ENCODE results near the gene ANKRD63.

The ANKRD63 gene, protein sequence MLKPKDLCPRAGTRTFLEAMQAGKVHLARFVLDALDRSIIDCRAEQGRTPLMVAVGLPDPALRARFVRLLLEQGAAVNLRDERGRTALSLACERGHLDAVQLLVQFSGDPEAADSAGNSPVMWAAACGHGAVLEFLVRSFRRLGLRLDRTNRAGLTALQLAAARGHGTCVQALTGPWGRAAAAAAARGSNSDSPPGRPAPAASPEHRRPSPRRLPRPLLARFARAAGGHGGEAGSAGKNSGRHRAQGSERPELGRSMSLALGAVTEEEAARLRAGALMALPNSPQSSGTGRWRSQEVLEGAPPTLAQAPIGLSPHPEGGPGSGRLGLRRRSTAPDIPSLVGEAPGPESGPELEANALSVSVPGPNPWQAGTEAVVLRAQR

DNA sequence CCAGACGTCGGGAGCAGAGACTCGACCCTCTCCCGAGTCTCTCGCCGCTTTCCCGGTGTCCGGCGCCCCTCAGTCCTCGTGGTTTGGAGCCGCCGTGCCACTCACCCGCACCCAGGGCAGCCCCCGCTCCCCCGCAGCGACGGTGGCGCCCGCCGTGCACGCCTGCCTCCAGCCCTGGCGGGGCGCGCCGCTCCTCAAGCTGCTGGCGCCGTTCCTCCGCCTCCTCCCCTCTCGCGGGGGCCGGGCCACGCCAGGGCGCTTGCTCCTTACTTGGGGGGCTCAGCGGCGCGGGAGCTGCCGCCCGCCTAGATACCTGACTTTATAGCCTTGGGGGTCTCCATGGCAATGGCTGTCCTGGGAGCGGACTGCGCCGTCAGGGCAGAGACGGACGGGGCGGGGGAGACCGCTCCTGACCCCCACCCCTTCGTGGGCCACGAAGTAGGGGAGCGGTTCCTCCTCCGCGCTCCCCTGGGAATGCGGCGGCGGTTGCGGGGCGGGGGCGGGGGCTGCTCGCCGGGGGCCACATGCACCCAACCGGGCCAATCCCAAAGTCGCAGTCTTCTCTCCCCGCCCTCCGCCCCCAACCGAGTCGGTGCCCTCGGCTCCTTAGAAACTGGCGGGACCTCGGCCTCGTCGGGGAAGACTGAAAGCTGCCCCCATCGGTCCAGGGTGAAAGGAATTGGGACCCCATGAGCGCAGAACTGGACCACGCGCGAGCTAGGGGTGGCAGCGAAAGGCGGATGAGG, at the start of gene ANKRD63:
Gene ANKRD63, minus strand, starts transcription at position 196 of the 746 bp plus-strand sequence. CDS start 478 bp downstream, outside the sequence.
- DNase-seq, result no peak

DNA sequence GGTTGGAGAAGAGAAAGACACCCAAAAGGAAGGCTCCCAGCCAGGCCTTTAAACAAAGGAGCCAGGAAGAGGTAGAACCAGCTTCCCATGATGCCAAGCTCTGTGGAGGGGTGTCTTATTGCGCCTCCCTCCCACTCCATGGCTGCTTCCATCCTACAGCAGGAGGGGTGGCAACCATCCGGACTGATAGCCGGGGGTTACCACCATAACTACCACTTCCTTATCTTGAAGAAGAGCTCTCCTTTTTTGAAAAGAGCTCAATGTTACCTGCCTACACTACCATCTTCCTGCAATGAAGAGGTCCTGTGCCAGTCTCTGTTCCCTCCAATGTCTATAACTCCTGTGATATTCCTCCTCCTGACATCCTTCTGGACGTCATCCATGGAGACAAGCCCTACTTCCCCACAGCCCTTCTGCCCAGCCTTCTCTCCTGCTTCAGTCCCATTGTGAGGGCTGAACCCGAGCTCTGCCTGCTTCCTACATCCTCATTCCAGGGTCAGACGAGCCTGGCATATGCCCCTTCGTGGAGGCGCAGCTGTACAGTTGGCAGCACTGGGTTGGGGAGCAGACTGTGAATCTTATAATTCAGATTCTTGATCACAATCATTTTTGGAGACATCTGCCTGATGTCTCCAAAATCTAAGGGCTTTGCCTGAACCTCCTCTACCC, 49.4 kb upstream of the ANKRD63 start:
- DNase-seq, result no peak

DNA sequence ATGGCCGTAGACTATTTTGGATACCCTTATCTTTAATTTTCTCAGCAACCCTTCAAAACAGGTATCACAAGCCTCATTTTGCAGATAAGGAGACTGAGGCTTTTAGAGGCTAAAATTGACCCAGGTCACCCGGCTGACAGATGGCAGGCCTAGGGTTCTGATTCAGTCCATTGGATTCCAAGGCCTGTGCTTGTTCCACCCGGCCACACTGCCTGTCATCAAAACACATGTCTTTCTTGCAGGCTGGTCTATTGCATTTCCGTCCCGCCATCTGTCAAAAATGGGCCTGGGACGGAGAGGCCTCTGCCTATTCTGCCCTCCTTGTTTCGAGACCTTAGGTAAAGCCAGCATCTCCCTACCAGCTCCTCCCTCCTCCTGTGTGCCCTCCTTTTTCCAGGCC, 48.8 kb upstream of the ANKRD63 start:
- no peak for DNase-seq

DNA sequence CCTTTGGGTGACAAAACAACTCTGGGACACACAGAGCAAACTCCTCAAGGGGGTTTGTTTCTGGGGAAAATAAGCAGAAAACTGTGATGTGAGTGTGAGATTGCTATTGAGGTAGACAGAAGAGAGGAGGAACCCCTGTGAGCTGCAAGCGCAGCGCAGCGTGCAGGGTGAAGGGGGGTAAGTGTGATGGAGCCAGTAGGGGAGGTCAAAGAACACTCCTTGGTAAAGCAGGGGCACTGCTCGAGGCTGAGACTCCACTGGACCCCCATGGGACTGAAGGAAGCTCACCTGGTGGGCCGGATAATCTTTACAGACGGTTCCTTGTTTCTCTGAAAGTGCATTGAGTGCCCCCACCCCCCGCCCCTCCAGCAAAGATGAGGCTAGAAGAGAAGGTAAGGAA, 48.2 kb upstream of the ANKRD63 start:
- no peak for DNase-seq

DNA sequence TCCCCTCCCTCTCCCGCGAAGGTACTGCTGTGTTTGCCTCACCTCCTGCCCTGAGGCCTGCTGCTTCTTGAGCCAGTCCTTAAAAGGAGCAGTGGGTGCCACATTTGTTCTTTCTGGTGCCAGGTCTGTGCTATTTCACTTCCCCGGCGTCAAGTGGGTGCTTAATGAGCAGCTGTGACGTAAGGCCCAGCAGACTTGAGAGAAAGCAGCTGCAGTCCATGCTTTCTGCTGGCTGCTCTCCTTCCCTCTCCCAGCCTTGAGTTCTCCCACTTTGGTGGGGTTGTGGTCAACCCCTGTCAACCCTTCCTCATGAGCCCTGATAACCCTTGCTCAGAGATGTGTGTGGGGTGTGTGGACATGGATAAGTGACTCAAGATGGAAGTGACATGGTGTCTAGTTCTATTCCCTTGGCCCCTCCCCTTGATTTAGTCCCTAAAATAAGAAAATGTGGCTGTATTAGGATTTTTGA, 47.5 kb upstream of the ANKRD63 start:
- DNase-seq, result peak; percentile 30

DNA sequence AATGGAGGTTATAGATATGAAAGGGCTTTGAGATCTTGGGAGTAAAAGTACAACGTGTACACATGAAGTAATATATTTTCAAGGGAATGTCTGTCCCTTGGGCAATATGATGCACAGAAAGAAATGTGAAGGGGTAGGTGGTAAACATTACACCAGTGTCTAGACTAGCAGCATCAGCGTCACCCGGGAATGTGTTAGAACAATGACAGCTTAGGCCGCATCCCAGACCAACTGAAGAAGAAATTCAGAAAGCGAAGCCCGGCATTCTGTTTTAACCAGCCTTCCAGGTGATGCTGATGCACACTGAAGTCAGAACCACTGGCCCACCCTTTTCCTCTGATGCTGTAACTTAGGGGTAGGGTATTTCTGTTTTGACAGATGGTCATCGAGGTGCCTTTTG, 46.9 kb upstream of the ANKRD63 start:
- no peak for DNase-seq

DNA sequence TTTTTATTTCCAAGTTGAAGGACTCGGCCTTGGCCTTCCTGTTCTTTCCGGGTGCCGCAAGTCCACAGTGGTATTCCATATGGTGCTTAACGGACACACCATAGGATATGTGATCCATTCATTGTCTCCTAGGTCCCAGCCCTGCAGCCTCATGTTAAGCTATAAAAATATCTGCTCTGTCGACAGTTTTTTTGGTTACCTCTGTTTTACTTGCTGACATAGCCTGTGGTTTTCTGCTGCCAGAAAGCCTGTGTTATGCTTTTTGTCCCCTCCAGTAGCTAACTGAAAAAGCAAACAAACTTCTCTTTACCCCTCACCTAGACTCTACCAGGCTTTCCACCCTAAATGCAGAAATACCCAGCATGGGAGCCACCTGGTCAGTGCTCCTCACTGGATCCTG, 45.9 kb upstream of the ANKRD63 start:
- no peak for DNase-seq

DNA sequence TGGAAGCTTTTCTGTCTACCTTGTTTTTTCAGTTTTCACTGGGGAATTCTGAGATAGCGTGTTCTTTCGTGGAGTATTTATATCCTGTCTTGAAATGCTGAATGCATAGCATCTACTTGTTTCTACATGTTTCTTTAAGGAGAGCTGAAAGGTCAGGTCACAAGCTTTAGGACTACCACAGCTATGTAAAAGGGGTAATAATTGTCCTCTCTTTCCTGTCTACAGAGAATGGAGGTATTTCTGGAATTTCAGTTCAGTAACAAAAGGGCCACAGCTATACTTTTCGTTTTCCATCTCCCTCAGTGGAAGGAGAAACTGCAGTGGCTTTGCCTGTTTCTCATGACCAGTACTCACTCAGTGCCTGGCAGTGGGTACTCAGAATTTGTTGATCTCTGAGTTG, 45.3 kb upstream of the ANKRD63 start:
- DNase-seq, result no peak

DNA sequence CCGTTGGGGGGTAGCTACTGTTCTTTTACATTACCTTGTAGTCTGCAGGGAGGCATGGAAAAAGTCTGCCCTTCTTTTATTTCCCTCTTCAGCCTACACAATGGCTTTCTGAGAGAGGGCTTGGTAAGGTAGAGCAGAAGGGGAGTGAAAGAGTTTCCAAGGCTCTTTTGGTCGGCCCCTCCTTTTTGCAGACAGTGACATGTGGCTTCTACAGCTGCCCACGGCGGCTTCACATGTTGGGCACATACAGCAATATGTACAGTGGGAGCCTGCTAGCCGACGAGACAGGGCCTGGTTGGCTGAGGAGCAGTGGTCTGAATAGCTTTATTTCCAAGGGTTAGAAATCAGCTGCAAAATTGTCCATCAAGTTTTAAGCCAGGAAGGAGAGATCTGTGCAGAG, 44.6 kb upstream of the ANKRD63 start:
- DNase-seq, result no peak

DNA sequence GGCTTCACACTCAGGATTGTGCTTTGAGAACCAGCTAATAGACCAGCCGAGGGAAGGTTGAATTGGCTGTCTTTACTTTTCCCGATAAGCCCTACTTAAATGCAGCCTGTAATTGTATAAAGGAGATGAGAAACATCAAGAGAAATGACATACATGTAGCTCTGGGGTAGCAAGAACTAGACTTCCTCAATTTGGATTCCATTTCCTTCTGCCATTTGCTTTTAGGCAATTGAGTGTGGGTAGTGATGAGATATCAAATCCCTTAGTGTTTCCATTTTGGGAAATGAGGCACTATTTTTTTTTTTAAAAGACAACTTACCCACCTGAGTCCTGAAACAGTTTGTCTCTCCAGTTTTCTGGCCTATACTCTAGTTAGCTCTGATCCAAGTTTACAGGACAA, 42.8 kb upstream of the ANKRD63 start:
- no peak for DNase-seq

DNA sequence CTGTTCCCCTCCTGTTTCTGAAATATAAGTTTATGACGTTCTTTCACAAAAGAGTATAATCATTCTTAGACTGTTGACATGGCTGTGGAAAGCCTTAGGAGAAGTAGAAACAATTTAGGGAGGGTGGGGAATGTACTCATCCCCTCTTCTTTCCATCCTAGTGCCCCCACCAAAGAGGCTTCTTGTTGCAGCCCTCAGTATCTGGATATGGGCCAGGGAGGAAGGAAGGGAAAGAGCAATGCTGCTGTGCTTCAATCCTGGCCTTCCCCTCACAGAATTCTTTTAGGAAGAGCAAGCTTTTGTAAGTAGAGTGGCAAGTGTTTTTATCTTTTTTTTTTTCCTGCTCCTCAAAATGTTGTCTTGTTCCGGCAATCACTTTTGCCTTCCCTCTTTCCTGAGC, 42.3 kb upstream of the ANKRD63 start:
- no peak for DNase-seq

DNA sequence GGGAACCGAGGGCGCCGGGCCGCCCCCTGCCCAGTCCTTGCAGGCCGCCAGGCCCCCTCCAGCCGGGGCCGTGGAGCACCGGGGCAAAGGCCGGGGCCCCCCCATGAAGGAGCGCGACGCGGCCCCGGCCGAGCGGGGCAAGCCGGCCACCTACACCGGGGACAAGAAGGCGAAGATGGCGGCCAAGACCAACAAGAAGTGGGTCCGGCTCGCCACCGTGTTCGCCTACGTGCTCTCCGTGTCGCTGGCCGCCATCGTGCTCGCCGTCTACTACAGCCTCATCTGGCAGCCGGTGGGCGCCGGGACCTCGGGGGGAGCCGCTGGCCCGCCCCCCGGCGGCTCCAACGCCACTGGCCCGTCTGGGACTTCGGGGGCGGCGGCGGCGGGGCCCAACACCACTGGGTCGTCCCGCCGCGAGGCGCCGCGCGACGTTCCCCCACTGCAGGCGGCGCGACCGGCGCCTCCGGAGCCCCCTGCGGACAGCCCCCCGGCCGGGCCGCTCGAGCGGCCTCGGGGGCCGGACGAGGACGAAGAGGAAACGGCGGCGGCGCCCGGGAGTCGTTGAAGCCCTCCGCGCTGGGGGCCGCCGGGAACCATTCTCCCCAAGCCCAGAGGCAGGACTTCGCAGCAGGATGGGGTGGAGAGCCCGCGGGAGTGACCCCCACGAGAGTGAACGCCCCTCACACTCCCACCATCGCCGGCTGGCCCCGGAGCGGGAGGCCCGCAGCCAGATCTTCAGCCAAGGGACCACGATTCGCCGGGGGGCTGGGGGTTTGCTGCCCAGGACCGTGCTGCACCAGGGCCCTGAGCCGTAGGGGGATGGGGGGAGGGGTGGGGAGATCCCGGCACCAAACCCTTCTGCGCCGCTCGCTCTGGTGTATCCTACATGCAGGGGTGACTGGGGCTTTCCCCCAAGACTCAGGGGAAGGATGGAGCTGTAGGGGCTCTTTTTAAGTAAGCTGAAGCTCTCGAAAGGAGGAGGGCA, 41.4 kb upstream of the ANKRD63 start:
- no peak for DNase-seq

DNA sequence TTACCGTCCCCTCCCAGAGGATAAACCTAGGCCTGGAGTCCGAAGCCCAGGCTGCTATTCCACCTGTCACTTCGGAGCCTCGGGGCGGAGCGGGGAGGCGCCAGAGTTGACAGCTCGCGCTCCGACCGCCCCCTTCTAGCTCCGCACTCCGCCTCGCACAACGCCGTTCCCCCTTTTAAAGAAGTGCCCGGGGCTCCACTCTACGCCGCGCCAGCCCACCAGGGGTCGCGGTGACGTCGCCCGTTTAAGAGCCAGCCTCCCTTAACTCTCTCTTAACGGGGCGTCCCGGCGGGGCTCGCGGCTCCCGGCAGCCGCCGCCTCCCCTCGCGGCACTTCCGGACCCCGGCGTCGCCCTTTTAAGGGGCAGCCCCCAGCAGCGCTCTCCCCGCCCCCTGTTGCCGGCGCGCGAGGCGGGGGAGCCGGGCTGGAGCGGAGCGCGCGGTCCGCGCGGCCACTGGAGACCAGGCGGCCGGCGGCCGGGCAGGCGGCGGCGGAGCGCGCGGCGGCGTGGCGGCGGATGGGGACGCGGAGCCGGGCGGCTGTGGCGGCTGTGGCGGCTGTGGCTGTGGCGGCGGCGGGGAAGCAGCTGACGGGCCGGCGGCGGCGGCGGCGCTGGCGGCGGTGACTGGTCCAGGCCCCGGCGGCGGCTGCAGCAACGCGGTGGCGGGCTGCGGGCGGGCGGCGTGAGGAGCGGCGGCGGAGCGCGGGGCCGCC, 40.5 kb upstream of the ANKRD63 start, which contains the start of gene INAFM2:
Gene INAFM2, plus strand, starts transcription at position 454 of the 714 bp plus-strand sequence. CDS start 364 bp downstream, outside the sequence.
- DNase-seq, result no peak

DNA sequence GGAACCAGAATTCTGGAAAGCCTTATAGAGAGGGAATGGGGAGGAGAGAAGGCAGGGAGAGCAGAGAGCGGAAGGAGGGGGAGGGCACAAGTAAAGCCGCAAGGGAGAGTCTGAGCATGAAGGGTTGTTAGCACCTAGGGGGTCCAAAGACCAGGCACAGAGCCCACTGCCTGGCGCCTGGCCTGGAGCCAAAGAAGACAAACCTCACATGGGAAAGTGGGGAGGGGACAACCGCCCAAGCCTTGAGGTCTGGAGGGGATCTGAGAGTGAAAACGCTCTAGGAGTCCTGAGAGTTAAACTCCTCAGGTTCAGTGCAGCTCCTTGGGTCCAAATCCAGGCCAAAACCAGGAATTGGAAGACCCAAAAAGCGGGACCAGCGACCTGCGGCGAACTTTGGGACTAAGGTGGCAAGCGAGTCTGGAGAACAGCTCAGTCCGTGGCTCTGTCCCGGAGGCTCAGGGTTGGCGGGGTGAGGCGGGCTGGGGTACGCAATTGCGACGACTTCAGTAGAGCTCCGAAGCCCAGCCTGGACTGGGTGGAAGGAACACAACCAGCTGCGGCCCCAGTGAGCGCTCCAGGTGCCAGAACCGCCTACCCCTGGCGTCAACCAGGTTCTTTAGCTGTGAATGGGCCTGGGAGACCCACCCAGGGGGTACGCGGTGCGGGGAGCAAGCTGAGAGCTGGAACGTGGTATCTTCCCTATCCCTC, 39.8 kb upstream of the ANKRD63 start:
- DNase-seq, result no peak

DNA sequence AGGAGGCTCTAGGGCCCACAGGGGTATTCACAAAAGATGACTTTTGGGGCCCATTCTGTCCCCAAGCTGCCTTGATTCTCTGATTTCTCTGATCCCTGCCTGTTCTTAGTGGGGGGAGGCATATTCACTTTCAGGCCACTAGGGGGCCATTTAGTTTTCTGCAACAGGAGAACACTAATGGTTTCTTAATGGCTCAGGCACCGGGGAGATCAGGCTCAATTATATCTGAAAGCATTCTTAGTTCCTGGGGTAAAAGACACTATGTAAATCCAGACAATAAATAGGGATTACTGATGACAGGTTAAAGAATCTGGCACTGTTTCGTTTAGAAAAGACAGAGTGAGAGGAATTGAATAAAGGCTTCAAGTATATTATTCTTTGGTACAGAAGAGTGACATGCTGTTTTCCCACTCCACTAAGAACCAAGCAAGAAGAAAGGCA, 38.1 kb upstream of the ANKRD63 start:
- DNase-seq, result no peak

DNA sequence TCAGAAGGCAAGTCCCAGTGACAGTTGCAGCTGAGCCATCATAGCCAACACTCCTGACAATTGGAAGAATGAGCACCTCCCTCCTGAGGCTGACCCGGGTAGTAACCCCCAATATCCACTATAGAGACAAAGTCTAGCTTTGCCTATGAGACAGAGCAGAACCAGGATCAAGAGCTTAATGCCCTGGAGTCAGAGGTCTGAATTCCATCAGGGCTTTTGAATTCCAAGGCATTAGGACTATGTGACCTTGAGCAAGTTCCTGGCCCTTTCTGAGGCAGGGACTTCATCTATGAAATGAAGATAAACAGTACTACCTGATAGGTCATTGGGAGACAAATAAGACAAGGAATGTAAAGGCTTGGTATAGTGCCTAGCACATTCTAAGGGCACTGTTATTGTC, 37.5 kb upstream of the ANKRD63 start:
- DNase-seq, result no peak

DNA sequence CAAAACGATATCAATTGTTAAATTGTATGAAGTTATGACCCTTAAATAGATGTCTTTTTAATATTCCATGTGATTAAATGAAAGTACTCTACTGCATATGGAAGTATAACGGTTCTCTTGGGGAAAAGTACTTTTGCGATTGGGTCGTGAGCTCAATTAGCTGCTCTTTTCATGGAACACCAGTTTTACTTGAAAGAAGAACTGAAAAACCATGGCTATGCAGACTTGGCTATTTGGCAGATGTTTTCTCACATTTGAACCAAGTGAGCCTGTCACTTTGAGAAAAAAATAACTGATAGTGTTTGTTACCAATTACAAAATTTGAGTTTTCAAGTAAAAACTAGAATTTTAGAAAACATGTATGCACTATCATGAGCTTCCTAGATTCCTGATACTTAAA, 34.7 kb upstream of the ANKRD63 start:
- no peak for DNase-seq

DNA sequence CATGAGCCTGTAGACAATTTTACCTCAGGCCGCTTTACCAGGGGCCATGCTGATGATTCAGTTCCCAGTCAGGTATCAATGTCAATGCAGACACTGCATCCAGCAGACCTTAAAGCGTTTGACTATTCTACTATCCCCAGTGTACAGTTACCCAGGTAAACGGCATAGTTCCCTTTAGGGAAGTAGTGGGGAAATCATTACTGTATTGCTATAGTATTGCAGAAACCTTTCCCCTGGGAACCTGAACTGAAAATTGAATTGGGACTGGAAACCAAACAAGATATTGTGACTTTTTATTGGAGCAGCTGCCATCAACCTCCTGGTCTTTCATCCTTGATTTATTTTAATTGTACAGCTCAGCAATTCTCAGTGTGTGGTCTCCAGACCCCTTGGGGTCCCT, 34.1 kb upstream of the ANKRD63 start:
- DNase-seq, result no peak

DNA sequence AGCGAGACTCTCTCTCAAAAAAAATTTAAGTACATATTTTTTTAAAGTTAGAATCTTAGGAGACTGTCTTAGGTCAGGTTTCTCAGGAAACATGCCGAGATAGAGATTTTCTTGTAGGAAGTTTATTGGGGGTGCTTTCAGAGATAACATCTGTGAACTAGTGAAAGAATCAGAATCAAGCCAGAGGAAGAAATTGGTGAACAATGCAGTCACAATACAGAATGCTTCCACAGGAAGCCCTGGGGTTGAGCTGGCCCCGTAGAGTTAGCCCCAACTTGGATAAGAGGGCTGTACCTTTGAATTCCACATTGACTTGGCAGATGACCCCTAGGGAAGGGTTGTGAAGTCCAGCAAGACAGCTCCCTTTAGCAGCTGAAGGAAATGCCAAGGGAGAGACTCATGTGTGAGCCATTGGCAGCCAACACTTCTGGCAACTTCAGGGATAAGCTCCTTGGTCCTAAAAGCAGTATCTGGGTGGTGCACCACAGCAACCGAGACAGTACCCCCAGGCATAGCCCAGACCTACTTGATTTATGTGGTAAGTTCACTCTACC, 31.9 kb upstream of the ANKRD63 start:
- no peak for DNase-seq
